Epithelial cell of proximal tubule (primary cell): ENCODE measurements around the gene SCGB1C2. TPM values are rescaled to one million over a fixed set of nuclear protein-coding genes. Genes with fewer than 3 reads are reported as not detected.

ENCODE experiments used
- DNase-seq: peaks from one replicate; pipeline ENCODE4 v3.0.0-alpha.2; 2011; ENCODE audit warnings: low read depth
- H3K4me3 ChIP-seq: 2 replicates; pipeline ENCODE4 v1.5.1; 2011; ENCODE audit warnings: low read depth, mild to moderate bottlenecking, low read length
- CTCF ChIP-seq: conservative IDR thresholded peaks from 2 replicates; pipeline ENCODE4 v1.5.1; 2012; ENCODE audit warnings: low read depth, mild to moderate bottlenecking, low read length
- total RNA-seq: library from RNA; depleted of rRNA; stranded (reverse); fragments of >200 nt; gene quantifications from 2 replicates; pipeline ENCODE4 v1.2.3, GENCODE V29; 2015

Gene SCGB1C2
- total RNA-seq, 1 donor from 2014 or later: not detected

GRCh38 chr17:147796-148740 is 10.7 kb downstream of the SCGB1C2 start:
- no peak for DNase-seq
- no peak for TF ChIP-seq CTCF
- no peak overlapping the region for H3K4me3 ChIP-seq

- no peak for TF ChIP-seq CTCF
- no peak for DNase-seq
- H3K4me3 ChIP-seq: no peak overlapping the region
These were observed 11.4 kb downstream of the SCGB1C2 start for GRCh38 chr17:148757-149156.

- DNase-seq: no peak
- peak; percentile 24 for TF ChIP-seq CTCF
- H3K4me3 ChIP-seq: no peak overlapping the region
These were observed 11.9 kb downstream of the SCGB1C2 start for GRCh38 chr17:149231-149630.

- DNase-seq: no peak
- no peak for TF ChIP-seq CTCF
- no peak overlapping the region for H3K4me3 ChIP-seq
These were observed 12.7 kb downstream of the SCGB1C2 start for GRCh38 chr17:149897-150584.

GRCh38 chr17:151004-151403 is 13.6 kb downstream of the SCGB1C2 start:
- H3K4me3 ChIP-seq: no peak overlapping the region
- no peak for TF ChIP-seq CTCF
- no peak for DNase-seq

GRCh38 chr17:151886-152859 is 14.8 kb downstream of the SCGB1C2 start:
- no peak for DNase-seq
- no peak overlapping the region for H3K4me3 ChIP-seq
- TF ChIP-seq CTCF: no peak
